ENCODE measurements around the gene BPIFB3. TPM values are rescaled to one million over a fixed set of nuclear protein-coding genes. Genes with fewer than 3 reads are reported as not detected.

Gene BPIFB3
- total and polyA plus RNA-seq, 2 of the 13 experiments (the other 11 are each of a cell fraction or from before 2014, with no cell fraction given), result 0.09 TPM; not detected in 1

DNA sequence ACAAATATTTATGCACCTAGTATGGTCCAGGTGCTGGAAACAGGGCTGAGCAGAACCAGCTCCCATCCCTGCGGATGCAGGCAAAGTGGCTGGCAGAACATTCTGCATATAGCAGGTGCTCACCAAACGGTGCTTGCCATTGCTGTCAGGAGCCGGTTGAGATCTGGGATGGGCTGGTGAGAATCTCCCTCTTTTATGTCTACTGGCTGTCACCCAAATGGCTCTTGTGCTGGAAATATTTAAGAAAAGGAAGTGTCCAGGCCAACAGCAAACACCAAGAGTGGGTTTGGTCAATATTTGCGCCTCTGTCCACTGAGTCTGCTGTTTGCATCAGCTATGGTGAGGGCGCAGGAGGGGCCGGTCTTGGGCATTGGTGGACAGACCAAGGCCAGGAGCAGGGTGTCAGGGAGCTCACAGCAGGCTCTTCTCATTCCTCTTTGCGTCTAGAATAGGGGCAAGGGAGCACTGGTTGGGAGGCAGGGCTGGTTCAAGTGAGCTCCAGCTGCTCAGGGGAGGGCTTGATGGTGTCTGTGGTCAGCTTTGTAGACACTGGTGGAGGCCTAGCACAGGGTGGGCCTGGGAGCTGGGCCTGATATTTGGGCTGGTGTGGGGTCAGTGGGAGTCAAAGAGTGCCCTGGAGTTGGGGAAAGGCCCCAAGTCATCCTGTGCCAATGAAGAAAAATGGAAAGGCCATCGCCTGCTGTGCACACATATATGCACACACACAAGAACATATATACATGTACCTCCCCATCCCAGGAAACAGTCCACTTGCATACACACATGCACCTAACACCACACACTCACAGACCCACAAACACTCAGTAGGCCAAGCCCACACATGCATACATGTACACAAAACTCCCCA is 47.6 kb upstream of the BPIFB3 start (continued):
- TF ChIP-seq, protein P1, sequence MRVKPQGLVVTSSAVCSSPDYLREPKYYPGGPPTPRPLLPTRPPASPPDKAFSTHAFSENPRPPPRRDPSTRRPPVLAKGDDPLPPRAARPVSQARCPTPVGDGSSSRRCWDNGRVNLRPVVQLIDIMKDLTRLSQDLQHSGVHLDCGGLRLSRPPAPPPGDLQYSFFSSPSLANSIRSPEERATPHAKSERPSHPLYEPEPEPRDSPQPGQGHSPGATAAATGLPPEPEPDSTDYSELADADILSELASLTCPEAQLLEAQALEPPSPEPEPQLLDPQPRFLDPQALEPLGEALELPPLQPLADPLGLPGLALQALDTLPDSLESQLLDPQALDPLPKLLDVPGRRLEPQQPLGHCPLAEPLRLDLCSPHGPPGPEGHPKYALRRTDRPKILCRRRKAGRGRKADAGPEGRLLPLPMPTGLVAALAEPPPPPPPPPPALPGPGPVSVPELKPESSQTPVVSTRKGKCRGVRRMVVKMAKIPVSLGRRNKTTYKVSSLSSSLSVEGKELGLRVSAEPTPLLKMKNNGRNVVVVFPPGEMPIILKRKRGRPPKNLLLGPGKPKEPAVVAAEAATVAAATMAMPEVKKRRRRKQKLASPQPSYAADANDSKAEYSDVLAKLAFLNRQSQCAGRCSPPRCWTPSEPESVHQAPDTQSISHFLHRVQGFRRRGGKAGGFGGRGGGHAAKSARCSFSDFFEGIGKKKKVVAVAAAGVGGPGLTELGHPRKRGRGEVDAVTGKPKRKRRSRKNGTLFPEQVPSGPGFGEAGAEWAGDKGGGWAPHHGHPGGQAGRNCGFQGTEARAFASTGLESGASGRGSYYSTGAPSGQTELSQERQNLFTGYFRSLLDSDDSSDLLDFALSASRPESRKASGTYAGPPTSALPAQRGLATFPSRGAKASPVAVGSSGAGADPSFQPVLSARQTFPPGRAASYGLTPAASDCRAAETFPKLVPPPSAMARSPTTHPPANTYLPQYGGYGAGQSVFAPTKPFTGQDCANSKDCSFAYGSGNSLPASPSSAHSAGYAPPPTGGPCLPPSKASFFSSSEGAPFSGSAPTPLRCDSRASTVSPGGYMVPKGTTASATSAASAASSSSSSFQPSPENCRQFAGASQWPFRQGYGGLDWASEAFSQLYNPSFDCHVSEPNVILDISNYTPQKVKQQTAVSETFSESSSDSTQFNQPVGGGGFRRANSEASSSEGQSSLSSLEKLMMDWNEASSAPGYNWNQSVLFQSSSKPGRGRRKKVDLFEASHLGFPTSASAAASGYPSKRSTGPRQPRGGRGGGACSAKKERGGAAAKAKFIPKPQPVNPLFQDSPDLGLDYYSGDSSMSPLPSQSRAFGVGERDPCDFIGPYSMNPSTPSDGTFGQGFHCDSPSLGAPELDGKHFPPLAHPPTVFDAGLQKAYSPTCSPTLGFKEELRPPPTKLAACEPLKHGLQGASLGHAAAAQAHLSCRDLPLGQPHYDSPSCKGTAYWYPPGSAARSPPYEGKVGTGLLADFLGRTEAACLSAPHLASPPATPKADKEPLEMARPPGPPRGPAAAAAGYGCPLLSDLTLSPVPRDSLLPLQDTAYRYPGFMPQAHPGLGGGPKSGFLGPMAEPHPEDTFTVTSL (CRISPR knock-in tag; IDR thresholded peaks at IDR 0.05; ENCODE audit: borderline replicate concordance), result peak; percentile 95; the same call in 1 of the 2 replicates
- TF ChIP-seq PRMT3 (CRISPR knock-in tag; IDR thresholded peaks at IDR 0.05; ENCODE audit: borderline replicate concordance, low read depth) (no peak; the same call in 1 of the 2 replicates), NFYC (CRISPR knock-in tag; IDR thresholded peaks at IDR 0.05) (no peak; the same call in 1 of the 2 replicates), ZSCAN29 (CRISPR knock-in tag; conservative IDR thresholded peaks at IDR 0.05) (0 out of 2 replicates have a peak, but pooled peaks have one; percentile 84), ZNF761 (CRISPR knock-in tag; conservative IDR thresholded peaks at IDR 0.05) (0 out of 2 replicates have a peak, but pooled peaks have one; percentile 74), HNRNPL (IDR thresholded peaks at IDR 0.05; ENCODE audit: low read depth, low read length) (peak; percentile 84), SPEN (CRISPR knock-in tag; IDR thresholded peaks at IDR 0.05; ENCODE audit: low read depth) (peak; percentile 78), ZNF282 (IDR thresholded peaks at IDR 0.05; ENCODE audit: partially characterized antibody) (no peak), SIN3A (IDR thresholded peaks at IDR 0.05; ENCODE audit: borderline replicate concordance, low read depth, low read length) (0 out of 2 replicates have a peak, but pooled peaks have one; percentile 79), ARID2 (CRISPR knock-in tag; IDR thresholded peaks at IDR 0.05; ENCODE audit: borderline replicate concordance) (peak; percentile 24; the same call in 1 of the 2 replicates), ZNF138 (CRISPR knock-in tag; IDR thresholded peaks at IDR 0.05; ENCODE audit: low read depth) (0 out of 2 replicates have a peak, but pooled peaks have one; percentile 17), REL (CRISPR knock-in tag; conservative IDR thresholded peaks at IDR 0.05) (no peak), RFX1 (IDR thresholded peaks at IDR 0.05) (no peak)
- TF ChIP-seq, protein P2, sequence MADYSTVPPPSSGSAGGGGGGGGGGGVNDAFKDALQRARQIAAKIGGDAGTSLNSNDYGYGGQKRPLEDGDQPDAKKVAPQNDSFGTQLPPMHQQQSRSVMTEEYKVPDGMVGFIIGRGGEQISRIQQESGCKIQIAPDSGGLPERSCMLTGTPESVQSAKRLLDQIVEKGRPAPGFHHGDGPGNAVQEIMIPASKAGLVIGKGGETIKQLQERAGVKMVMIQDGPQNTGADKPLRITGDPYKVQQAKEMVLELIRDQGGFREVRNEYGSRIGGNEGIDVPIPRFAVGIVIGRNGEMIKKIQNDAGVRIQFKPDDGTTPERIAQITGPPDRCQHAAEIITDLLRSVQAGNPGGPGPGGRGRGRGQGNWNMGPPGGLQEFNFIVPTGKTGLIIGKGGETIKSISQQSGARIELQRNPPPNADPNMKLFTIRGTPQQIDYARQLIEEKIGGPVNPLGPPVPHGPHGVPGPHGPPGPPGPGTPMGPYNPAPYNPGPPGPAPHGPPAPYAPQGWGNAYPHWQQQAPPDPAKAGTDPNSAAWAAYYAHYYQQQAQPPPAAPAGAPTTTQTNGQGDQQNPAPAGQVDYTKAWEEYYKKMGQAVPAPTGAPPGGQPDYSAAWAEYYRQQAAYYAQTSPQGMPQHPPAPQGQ (CRISPR knock-in tag; IDR thresholded peaks at IDR 0.05; ENCODE audit: borderline replicate concordance), result peak; percentile 70; the same call in 1 of the 2 replicates
- TF ChIP-seq, protein P3, sequence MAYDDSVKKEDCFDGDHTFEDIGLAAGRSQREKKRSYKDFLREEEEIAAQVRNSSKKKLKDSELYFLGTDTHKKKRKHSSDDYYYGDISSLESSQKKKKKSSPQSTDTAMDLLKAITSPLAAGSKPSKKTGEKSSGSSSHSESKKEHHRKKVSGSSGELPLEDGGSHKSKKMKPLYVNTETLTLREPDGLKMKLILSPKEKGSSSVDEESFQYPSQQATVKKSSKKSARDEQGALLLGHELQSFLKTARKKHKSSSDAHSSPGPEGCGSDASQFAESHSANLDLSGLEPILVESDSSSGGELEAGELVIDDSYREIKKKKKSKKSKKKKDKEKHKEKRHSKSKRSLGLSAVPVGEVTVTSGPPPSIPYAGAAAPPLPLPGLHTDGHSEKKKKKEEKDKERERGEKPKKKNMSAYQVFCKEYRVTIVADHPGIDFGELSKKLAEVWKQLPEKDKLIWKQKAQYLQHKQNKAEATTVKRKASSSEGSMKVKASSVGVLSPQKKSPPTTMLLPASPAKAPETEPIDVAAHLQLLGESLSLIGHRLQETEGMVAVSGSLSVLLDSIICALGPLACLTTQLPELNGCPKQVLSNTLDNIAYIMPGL (CRISPR knock-in tag; IDR thresholded peaks at IDR 0.05; ENCODE audit: borderline replicate concordance in 1 of 2, low read depth in 1 of 2), result peak in 1 of 2 experiments; percentile 75; a peak in 3 of 4 replicates
- TF ChIP-seq, protein P4, sequence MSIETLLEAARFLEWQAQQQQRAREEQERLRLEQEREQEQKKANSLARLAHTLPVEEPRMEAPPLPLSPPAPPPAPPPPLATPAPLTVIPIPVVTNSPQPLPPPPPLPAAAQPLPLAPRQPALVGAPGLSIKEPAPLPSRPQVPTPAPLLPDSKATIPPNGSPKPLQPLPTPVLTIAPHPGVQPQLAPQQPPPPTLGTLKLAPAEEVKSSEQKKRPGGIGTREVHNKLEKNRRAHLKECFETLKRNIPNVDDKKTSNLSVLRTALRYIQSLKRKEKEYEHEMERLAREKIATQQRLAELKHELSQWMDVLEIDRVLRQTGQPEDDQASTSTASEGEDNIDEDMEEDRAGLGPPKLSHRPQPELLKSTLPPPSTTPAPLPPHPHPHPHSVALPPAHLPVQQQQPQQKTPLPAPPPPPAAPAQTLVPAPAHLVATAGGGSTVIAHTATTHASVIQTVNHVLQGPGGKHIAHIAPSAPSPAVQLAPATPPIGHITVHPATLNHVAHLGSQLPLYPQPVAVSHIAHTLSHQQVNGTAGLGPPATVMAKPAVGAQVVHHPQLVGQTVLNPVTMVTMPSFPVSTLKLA (IDR thresholded peaks at IDR 0.05), result no peak
